Measurements from ENCODE around the gene TAP1. TPM values are rescaled to one million over a fixed set of nuclear protein-coding genes. Genes with fewer than 3 reads are reported as not detected.

Gene TAP1
- total RNA-seq, 1 experiment from 2014 or later: 13.6 TPM

- Mint-ChIP-seq H3K9me3 (no peaks in the 10 kb centered on the region), H3K27ac (no peak overlapping the region), H3K36me3 (no peaks in the 10 kb centered on the region), H3K4me3 (no peak overlapping the region), H3K27me3 (ENCODE audit: low read depth) (peaks cover 16% of the 10 kb centered on the region), H3K4me1 (peaks cover 6% of the 10 kb centered on the region)
- ChIA-PET POLR2A (no interaction called here), CTCF (interaction anchor here (1.4 to 9.2 kb wide), 2 partner anchors 27 to 119 kb away, joined by 3 to 243 read pairs; partner anchors contain the start of gene TAP2)
- TF ChIP-seq, protein P1, sequence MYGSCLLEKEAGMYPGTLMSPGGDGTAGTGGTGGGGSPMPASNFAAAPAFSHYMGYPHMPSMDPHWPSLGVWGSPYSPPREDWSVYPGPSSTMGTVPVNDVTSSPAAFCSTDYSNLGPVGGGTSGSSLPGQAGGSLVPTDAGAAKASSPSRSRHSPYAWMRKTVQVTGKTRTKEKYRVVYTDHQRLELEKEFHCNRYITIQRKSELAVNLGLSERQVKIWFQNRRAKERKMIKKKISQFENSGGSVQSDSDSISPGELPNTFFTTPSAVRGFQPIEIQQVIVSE (CRISPR knock-in tag; IDR thresholded peaks at IDR 0.05; ENCODE audit: borderline replicate concordance): no peak
- TF ChIP-seq ZNF416 (CRISPR knock-in tag; IDR thresholded peaks at IDR 0.05) (no peak), STAT6 (CRISPR knock-in tag; conservative IDR thresholded peaks at IDR 0.05; ENCODE audit: low read depth) (no peak), HMGA2 (CRISPR knock-in tag; IDR thresholded peaks at IDR 0.05) (no peak), ZNF138 (CRISPR knock-in tag; conservative IDR thresholded peaks at IDR 0.05) (no peak), CBFB (CRISPR knock-in tag; IDR thresholded peaks at IDR 0.05; ENCODE audit: low read depth) (no peak), RORB (CRISPR knock-in tag; IDR thresholded peaks at IDR 0.05) (no peak), NFATC4 (CRISPR knock-in tag; IDR thresholded peaks at IDR 0.05) (no peak), GTF2I (CRISPR knock-in tag; conservative IDR thresholded peaks at IDR 0.05) (no peak)
- TF ChIP-seq, protein P2, sequence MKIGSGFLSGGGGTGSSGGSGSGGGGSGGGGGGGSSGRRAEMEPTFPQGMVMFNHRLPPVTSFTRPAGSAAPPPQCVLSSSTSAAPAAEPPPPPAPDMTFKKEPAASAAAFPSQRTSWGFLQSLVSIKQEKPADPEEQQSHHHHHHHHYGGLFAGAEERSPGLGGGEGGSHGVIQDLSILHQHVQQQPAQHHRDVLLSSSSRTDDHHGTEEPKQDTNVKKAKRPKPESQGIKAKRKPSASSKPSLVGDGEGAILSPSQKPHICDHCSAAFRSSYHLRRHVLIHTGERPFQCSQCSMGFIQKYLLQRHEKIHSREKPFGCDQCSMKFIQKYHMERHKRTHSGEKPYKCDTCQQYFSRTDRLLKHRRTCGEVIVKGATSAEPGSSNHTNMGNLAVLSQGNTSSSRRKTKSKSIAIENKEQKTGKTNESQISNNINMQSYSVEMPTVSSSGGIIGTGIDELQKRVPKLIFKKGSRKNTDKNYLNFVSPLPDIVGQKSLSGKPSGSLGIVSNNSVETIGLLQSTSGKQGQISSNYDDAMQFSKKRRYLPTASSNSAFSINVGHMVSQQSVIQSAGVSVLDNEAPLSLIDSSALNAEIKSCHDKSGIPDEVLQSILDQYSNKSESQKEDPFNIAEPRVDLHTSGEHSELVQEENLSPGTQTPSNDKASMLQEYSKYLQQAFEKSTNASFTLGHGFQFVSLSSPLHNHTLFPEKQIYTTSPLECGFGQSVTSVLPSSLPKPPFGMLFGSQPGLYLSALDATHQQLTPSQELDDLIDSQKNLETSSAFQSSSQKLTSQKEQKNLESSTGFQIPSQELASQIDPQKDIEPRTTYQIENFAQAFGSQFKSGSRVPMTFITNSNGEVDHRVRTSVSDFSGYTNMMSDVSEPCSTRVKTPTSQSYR (CRISPR knock-in tag; IDR thresholded peaks at IDR 0.05): no peak
- TF ChIP-seq, protein P3, sequence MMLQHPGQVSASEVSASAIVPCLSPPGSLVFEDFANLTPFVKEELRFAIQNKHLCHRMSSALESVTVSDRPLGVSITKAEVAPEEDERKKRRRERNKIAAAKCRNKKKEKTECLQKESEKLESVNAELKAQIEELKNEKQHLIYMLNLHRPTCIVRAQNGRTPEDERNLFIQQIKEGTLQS (CRISPR knock-in tag; conservative IDR thresholded peaks at IDR 0.05): no peak
- DNase-seq (ENCODE audit: low spot score): no peak
- ATAC-seq: no peak
Observed at GRCh38 chr6:32865724-32866443, 12.4 kb upstream of the TAP1 start.

GRCh38 chr6:32862725-32863124 lies 9.2 kb upstream of the TAP1 start:
- DNase-seq (ENCODE audit: low spot score) (no peak), ATAC-seq (no peak)
- Mint-ChIP-seq H3K36me3 (no peaks in the 10 kb centered on the region), H3K27ac (no peak overlapping the region), H3K4me3 (no peak overlapping the region), H3K27me3 (ENCODE audit: low read depth) (peaks cover 21% of the 10 kb centered on the region), H3K4me1 (peaks cover 10% of the 10 kb centered on the region), H3K9me3 (no peaks in the 10 kb centered on the region)
- POLR2A ChIA-PET: no interaction called here
- no peak for TF ChIP-seq TCF7 (CRISPR knock-in tag; IDR thresholded peaks at IDR 0.05; ENCODE audit: low read depth)
- TF ChIP-seq, protein P4, sequence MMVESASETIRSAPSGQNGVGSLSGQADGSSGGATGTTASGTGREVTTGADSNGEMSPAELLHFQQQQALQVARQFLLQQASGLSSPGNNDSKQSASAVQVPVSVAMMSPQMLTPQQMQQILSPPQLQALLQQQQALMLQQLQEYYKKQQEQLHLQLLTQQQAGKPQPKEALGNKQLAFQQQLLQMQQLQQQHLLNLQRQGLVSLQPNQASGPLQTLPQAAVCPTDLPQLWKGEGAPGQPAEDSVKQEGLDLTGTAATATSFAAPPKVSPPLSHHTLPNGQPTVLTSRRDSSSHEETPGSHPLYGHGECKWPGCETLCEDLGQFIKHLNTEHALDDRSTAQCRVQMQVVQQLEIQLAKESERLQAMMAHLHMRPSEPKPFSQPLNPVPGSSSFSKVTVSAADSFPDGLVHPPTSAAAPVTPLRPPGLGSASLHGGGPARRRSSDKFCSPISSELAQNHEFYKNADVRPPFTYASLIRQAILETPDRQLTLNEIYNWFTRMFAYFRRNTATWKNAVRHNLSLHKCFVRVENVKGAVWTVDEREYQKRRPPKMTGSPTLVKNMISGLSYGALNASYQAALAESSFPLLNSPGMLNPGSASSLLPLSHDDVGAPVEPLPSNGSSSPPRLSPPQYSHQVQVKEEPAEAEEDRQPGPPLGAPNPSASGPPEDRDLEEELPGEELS (CRISPR knock-in tag; IDR thresholded peaks at IDR 0.05): no peak
- no peak for TF ChIP-seq KAT7 (CRISPR knock-in tag; IDR thresholded peaks at IDR 0.05; ENCODE audit: borderline replicate concordance)
- no peak for TF ChIP-seq HMGA2 (CRISPR knock-in tag; IDR thresholded peaks at IDR 0.05)
- TF ChIP-seq PRDM15 (CRISPR knock-in tag; IDR thresholded peaks at IDR 0.05): no peak
- TF ChIP-seq ZNF219 (CRISPR knock-in tag; IDR thresholded peaks at IDR 0.05; ENCODE audit: borderline replicate concordance): no peak
- TF ChIP-seq AR (CRISPR knock-in tag; IDR thresholded peaks at IDR 0.05): no peak
- CTCF ChIA-PET: interaction anchor here (0.9 kb wide), 1 partner anchor 91 kb away, joined by 3 read pairs; no protein-coding TSS in a partner anchor
